Epithelial cell of alveolus of lung (primary cell): ENCODE measurements around the gene SPINK2. TPM values are rescaled to one million over a fixed set of nuclear protein-coding genes. Genes with fewer than 3 reads are reported as not detected.

Source experiments
- total RNA-seq: library from RNA; depleted of rRNA; stranded (reverse); fragments of >200 nt; gene quantifications from 2 replicates; pipeline ENCODE4 v1.2.1, GENCODE V29; 2015

The SPINK2 gene
- not detected in 2 replicates for total RNA-seq

GRCh38 chr4:56821381-56822243 lies at the start of gene SPINK2:
TSS of gene SPINK2 (minus strand) at chr4:56821701. CDS start at chr4:56821662, 39 bp downstream.

Other genes with a start within 250 kb of the SPINK2 start
- gene HOPX, start 140.4 kb downstream of the SPINK2 start, total RNA-seq: 2.2 and 5.2 TPM in 2 replicates
- 29.6 and 33.9 TPM in 2 replicates for gene REST, start 86.2 kb upstream of the SPINK2 start, total RNA-seq
- 18.6 and 55.5 TPM in 2 replicates for gene NOA1, start 155.9 kb upstream of the SPINK2 start, total RNA-seq
- gene POLR2B, start 157.2 kb upstream of the SPINK2 start, total RNA-seq: 72.0 and 99.8 TPM in 2 replicates